SK-N-SH (cell line): ENCODE measurements around the gene NR2C2. TPM values are rescaled to one million over a fixed set of nuclear protein-coding genes. Genes with fewer than 3 reads are reported as not detected.

Experiments
- CTCF ChIA-PET: fragments of 300-600, 350-600 bp; formaldehyde crosslinking; extraction: SDS; loops from one replicate; lab custom pipeline; 2021; lab: Yijun Ruan, JAX
- POLR2A ChIA-PET: fragments of 350-600 bp; sonication (Branson Sonifier 250); formaldehyde crosslinking; extraction: SDS; loops from one replicate; lab custom pipeline; 2020; ENCODE audit warnings: antibody characterized with exemption, inconsistent platforms; lab: Yijun Ruan, JAX
- DNase-seq: peaks from one replicate; pipeline ENCODE4 v3.0.0; 2012
- H2AFZ ChIP-seq: fragments of 200-600 bp; sonication (generic); 2 replicates; pipeline ENCODE4 v1.8.1; 2016; ENCODE audit warnings: antibody characterized with exemption, mild to moderate bottlenecking, low read depth
- H3F3A ChIP-seq: fragments of 200-600 bp; sonication (generic); replicated peaks from 2 replicates; pipeline ENCODE3; 2016; ENCODE audit warnings: antibody characterized with exemption, mild to moderate bottlenecking; ENCODE audit not compliant: insufficient read depth
- H3K27ac ChIP-seq, 2 experiments: fragments of 200-500 bp in 1 of 2; fragments of 200-600 bp in 1 of 2; sonication (Bioruptor generic) in 1 of 2; sonication (generic), shearing (Covaris generic) in 1 of 2; 2 replicates each; pipeline versions ENCODE4 v1.5.1 to v1.6.1; 2014 to 2016; ENCODE audit warnings: low read depth in 2 of 2, inconsistent platforms in 1 of 2, low read length in 1 of 2, mild to moderate bottlenecking in 1 of 2, mixed read lengths in 1 of 2
- H3K27me3 ChIP-seq: fragments of 200-600 bp; sonication (generic), shearing (Covaris generic); 2 replicates; pipeline ENCODE4 v1.6.1; 2016; ENCODE audit warnings: mixed run types; ENCODE audit not compliant: insufficient read depth
- H3K36me3 ChIP-seq, 2 experiments: fragments of 200-500 bp in 1 of 2; fragments of 200-600 bp in 1 of 2; sonication (Bioruptor generic) in 1 of 2; sonication (generic) in 1 of 2; replicated peaks in 1 of 2; 2 replicates each; pipeline versions ENCODE3 to v1.5.1; 2014 to 2016; ENCODE audit warnings: low read length in 1 of 2, mild to moderate bottlenecking in 1 of 2; ENCODE audit not compliant: insufficient read depth in 2 of 2, control insufficient read depth in 1 of 2
- H3K4me1 ChIP-seq, 2 experiments: fragments of 200-500 bp in 1 of 2; fragments of 200-600 bp in 1 of 2; sonication (Bioruptor generic) in 1 of 2; sonication (generic), shearing (Covaris generic) in 1 of 2; 2 replicates each; pipeline versions ENCODE4 v1.5.1 to v1.6.1; 2014 to 2016; ENCODE audit warnings: low read depth in 1 of 2, low read length in 1 of 2, mixed run types in 1 of 2; ENCODE audit not compliant: insufficient read depth in 2 of 2, control insufficient read depth in 1 of 2
- H3K4me2 ChIP-seq: fragments of 200-600 bp; sonication (generic), shearing (Covaris generic); 2 replicates; pipeline ENCODE4 v1.6.1; 2017; ENCODE audit warnings: mixed run types
- H3K4me3 ChIP-seq, 2 experiments: fragments of 200-500 bp in 1 of 2; fragments of 200-600 bp in 1 of 2; sonication (Bioruptor generic) in 1 of 2; sonication (generic), shearing (Covaris generic) in 1 of 2; 2 replicates each; pipeline versions ENCODE4 v1.5.1 to v1.8.1; 2014 to 2016; ENCODE audit warnings: low read depth in 2 of 2, inconsistent platforms in 1 of 2, low read length in 1 of 2, mild to moderate bottlenecking in 1 of 2, mixed read lengths in 1 of 2, moderate library complexity in 1 of 2
- H3K79me2 ChIP-seq: fragments of 200-600 bp; sonication (generic); 2 replicates; pipeline ENCODE4 v1.8.1; 2017; ENCODE audit warnings: mild to moderate bottlenecking; ENCODE audit not compliant: insufficient read depth
- H3K9ac ChIP-seq: fragments of 200-600 bp; sonication (generic); 2 replicates; pipeline ENCODE4 v1.6.1; 2017; ENCODE audit warnings: mixed run types
- H3K9me2 ChIP-seq: fragments of 200-600 bp; sonication (generic); 2 replicates; pipeline ENCODE4 v1.6.1; 2017; ENCODE audit warnings: mixed run types
- H3K9me3 ChIP-seq: fragments of 200-600 bp; sonication (generic); 2 replicates; pipeline ENCODE4 v1.6.1; 2017; ENCODE audit warnings: mixed run types, mild to moderate bottlenecking, moderate library complexity
- H4K20me1 ChIP-seq: fragments of 200-600 bp; sonication (generic); 2 replicates; pipeline ENCODE4 v1.6.1; 2017; ENCODE audit warnings: mild to moderate bottlenecking, mixed run types; ENCODE audit not compliant: insufficient read depth
- CHD2 ChIP-seq: fragments of 150-350 bp; IDR thresholded peaks from 2 replicates; pipeline ENCODE4 v1.6.1; 2018; ENCODE audit warnings: low read length; ENCODE audit not compliant: partially characterized antibody
- ELF1 ChIP-seq: IDR thresholded peaks from 2 replicates; pipeline ENCODE4 v1.4.0; 2012
- FOSL2 ChIP-seq: IDR thresholded peaks from 2 replicates; pipeline ENCODE4 v1.4.0; 2012; ENCODE audit warnings: low read depth, mild to moderate bottlenecking, moderate library complexity, borderline replicate concordance
- FOXJ3 ChIP-seq: sonication (generic); formaldehyde crosslinking; IDR thresholded peaks from 2 replicates; pipeline ENCODE4 v1.5.1; 2020; ENCODE audit warnings: mild to moderate bottlenecking, missing genetic modification reagents
- FOXM1 ChIP-seq: IDR thresholded peaks from 2 replicates; pipeline ENCODE4 v1.4.0; 2012; ENCODE audit warnings: low read depth, mild to moderate bottlenecking
- GABPA ChIP-seq: IDR thresholded peaks from 2 replicates; pipeline ENCODE4 v1.4.0; 2012; ENCODE audit warnings: low read depth, mild to moderate bottlenecking
- GATA2 ChIP-seq: sonication (generic); formaldehyde crosslinking; IDR thresholded peaks from 2 replicates; pipeline ENCODE4 v1.5.0; 2020; ENCODE audit warnings: mild to moderate bottlenecking, missing genetic modification reagents
- JUND ChIP-seq: IDR thresholded peaks from 2 replicates; pipeline ENCODE4 v1.4.0; 2012
- MEF2A ChIP-seq: IDR thresholded peaks from 2 replicates; pipeline ENCODE4 v1.4.0; 2012; ENCODE audit warnings: low read depth, borderline replicate concordance
- NFIC ChIP-seq: IDR thresholded peaks from 2 replicates; pipeline ENCODE4 v1.4.0; 2012; ENCODE audit warnings: borderline replicate concordance
- RCOR1 ChIP-seq: fragments of 150-350 bp; IDR thresholded peaks from 2 replicates; pipeline ENCODE4 v1.6.1; 2017; ENCODE audit warnings: antibody characterized with exemption, low read length
- RXRA ChIP-seq: IDR thresholded peaks from 2 replicates; pipeline ENCODE4 v1.4.0; 2012; ENCODE audit warnings: low read depth, mild to moderate bottlenecking, borderline replicate concordance
- SIN3A ChIP-seq: IDR thresholded peaks from 2 replicates; pipeline ENCODE4 v1.6.1; 2012; ENCODE audit warnings: low read depth, mild to moderate bottlenecking, low read length, moderate library complexity, borderline replicate concordance
- TCF12 ChIP-seq: IDR thresholded peaks from 2 replicates; pipeline ENCODE4 v1.4.0; 2012
- WGBS: methylation state at CpG from one replicate; pipeline ENCODE4 v1.1.6; 2017; ENCODE audit warnings: low lambda C conversion rate; 5-methylcytosine and 5-hydroxymethylcytosine counted together
- polyA plus RNA-seq, 3 experiments: library from polyadenylated mRNA; depleted of rRNA; stranded (reverse); fragments of >200 nt; gene quantifications; 2 replicates each; pipeline ENCODE4 v1.2.3, GENCODE V29; 2012
- TF ChIP-seq, protein P1 (sequence below): fragments of 150-350 bp; IDR thresholded peaks from 2 replicates; pipeline ENCODE4 v1.6.1; 2016; ENCODE audit warnings: mild to moderate bottlenecking, low read depth, low read length
- TF ChIP-seq, protein P2 (sequence below): IDR thresholded peaks from 2 replicates; pipeline ENCODE4 v1.4.0; 2012; ENCODE audit warnings: low read depth, borderline replicate concordance
- TF ChIP-seq, protein P3 (sequence below): IDR thresholded peaks from 2 replicates; pipeline ENCODE4; 2012

NR2C2 gene
- polyA plus RNA-seq, 1 of the 3 experiments (the other 2 are of a cell fraction), result 13.1 TPM

DNA sequence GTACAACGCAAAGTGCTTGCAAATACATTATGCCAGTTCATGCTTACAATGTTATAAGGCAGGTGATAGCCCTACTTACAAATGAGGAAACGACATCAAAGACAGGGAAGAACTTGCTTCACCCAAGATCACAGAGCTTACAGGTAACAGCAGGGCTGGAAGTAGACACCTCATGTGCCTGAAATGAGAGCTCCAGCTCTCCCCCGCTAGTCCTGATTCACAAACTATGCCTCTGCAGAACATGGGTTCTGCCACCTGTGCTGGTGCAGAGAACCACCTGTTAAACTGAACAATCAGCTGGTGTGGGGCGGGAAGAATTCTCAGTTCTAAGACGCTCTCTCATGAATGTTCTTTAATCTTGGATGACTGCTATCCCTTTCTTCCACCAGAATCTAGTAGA lies 144.2 kb downstream of the NR2C2 start:
- H3K36me3 ChIP-seq, result peaks cover 42 to 69% of the 10 kb centered on the region in 2 experiments

DNA sequence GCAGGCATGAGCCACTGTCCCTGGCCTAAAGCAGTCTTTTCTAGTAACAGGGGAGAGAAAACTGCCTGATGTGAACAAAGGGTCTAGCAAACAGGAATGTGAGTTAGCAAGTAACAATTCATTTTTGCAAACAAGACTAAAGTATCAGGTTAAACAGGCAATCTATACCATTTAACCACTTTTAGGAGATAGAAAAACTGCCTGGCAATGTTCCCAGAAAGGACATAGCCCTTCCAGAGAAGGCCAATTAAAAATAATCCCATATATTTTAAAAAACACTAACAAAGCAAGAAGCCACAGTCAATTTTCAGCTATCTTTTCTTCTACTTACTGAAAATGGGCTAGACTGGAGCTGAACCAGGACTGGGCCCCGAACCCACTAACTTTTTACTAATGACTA lies 145.3 kb downstream of the NR2C2 start:
- Histone ChIP-seq H3K4me2 (no peak overlapping the region), H3K4me1 (peaks cover 0 to 7% of the 10 kb centered on the region in 2 experiments; a peak in 1 of 4 replicates), H3K9me3 (no peaks in the 10 kb centered on the region), H3F3A (peaks cover 6% of the 10 kb centered on the region), H3K27me3 (no peaks in the 10 kb centered on the region), H3K9me2 (no peaks in the 10 kb centered on the region), H3K79me2 (peaks cover 19% of the 10 kb centered on the region), H2AFZ (no peak overlapping the region), H3K4me3 (no peak overlapping the region), H3K9ac (no peak overlapping the region), H3K36me3 (peaks cover 39 to 60% of the 10 kb centered on the region in 2 experiments), H3K27ac (no peak overlapping the region; a peak in 1 of 4 replicates), H4K20me1 (no peaks in the 10 kb centered on the region)
- POLR2A ChIA-PET, result no interaction called here
- CTCF ChIA-PET, result interaction anchor here (1.0 to 1.2 kb wide), 2 partner anchors 42 to 166 kb away, joined by 4 to 5 read pairs; no protein-coding TSS in a partner anchor
- DNase-seq, result no peak
- TF ChIP-seq RCOR1 (no peak), RXRA (no peak), FOSL2 (no peak), NFIC (no peak), GATA2 (no peak), CHD2 (no peak), MEF2A (no peak)
- TF ChIP-seq, protein P1, sequence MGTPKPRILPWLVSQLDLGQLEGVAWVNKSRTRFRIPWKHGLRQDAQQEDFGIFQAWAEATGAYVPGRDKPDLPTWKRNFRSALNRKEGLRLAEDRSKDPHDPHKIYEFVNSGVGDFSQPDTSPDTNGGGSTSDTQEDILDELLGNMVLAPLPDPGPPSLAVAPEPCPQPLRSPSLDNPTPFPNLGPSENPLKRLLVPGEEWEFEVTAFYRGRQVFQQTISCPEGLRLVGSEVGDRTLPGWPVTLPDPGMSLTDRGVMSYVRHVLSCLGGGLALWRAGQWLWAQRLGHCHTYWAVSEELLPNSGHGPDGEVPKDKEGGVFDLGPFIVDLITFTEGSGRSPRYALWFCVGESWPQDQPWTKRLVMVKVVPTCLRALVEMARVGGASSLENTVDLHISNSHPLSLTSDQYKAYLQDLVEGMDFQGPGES, result no peak
- TF ChIP-seq, protein P2, sequence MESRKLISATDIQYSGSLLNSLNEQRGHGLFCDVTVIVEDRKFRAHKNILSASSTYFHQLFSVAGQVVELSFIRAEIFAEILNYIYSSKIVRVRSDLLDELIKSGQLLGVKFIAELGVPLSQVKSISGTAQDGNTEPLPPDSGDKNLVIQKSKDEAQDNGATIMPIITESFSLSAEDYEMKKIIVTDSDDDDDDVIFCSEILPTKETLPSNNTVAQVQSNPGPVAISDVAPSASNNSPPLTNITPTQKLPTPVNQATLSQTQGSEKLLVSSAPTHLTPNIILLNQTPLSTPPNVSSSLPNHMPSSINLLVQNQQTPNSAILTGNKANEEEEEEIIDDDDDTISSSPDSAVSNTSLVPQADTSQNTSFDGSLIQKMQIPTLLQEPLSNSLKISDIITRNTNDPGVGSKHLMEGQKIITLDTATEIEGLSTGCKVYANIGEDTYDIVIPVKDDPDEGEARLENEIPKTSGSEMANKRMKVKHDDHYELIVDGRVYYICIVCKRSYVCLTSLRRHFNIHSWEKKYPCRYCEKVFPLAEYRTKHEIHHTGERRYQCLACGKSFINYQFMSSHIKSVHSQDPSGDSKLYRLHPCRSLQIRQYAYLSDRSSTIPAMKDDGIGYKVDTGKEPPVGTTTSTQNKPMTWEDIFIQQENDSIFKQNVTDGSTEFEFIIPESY, result no peak
- WGBS, result 84% methylated on average over 1 of the region's 1 CpG

More for the DNA sequence above, 144.2 kb downstream of the NR2C2 start:
- ChIA-PET POLR2A (no interaction called here), CTCF (interaction anchor here (1.0 to 2.1 kb wide), 4 partner anchors 17 to 171 kb away, joined by 3 to 8 read pairs (median 4); no protein-coding TSS in a partner anchor)
- no peak overlapping the region for H3K4me3 ChIP-seq
- H3K79me2 ChIP-seq, result peaks cover 8% of the 10 kb centered on the region; the same call in 1 of the 2 replicates
- H2AFZ ChIP-seq, result no peak overlapping the region
- no peak for DNase-seq
- H4K20me1 ChIP-seq, result no peaks in the 10 kb centered on the region
- TF ChIP-seq JUND (no peak), FOXM1 (no peak), RCOR1 (no peak), GABPA (no peak), TCF12 (no peak), ELF1 (no peak), RXRA (no peak), FOXJ3 (CRISPR knock-in tag) (no peak), SIN3A (no peak)
- TF ChIP-seq, protein P3, sequence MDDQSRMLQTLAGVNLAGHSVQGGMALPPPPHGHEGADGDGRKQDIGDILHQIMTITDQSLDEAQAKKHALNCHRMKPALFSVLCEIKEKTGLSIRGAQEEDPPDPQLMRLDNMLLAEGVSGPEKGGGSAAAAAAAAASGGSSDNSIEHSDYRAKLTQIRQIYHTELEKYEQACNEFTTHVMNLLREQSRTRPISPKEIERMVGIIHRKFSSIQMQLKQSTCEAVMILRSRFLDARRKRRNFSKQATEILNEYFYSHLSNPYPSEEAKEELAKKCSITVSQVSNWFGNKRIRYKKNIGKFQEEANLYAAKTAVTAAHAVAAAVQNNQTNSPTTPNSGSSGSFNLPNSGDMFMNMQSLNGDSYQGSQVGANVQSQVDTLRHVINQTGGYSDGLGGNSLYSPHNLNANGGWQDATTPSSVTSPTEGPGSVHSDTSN, result no peak
- TF ChIP-seq, protein P1, result no peak
- no peaks in the 10 kb centered on the region for H3K27me3 ChIP-seq
- no peak overlapping the region for H3K9ac ChIP-seq
- no peak overlapping the region for H3K4me2 ChIP-seq
- peaks cover 6% of the 10 kb centered on the region for H3F3A ChIP-seq
- H3K9me3 ChIP-seq, result no peaks in the 10 kb centered on the region
- WGBS, result 93% methylated on average over 5 of the region's 5 CpGs
- H3K9me2 ChIP-seq, result no peaks in the 10 kb centered on the region
- H3K4me1 ChIP-seq, result peaks cover 0 to 4% of the 10 kb centered on the region in 2 experiments; a peak in 1 of 4 replicates
- H3K27ac ChIP-seq, result no peak overlapping the region
